ENCODE data around the gene NDUFA11.

NDUFA11 gene

GRCh38 chr19:5933391-5934068, 29.9 kb upstream of the NDUFA11 start:
- POLR2A ChIA-PET = no interaction called here
- DNase-seq (ENCODE audit: extremely low spot score) = no peak
- CTCF ChIA-PET = interaction anchor here (1.1 to 1.7 kb wide), 2 partner anchors 15 to 34 kb away, joined by 3 to 5 read pairs; no protein-coding TSS in a partner anchor
- no peak for TF ChIP-seq CTCF (IDR thresholded peaks at IDR 0.05; ENCODE audit: control extremely low read depth, extremely low read depth, low read depth, missing control alignments)

- no peak for DNase-seq (ENCODE audit: extremely low spot score)
- POLR2A ChIA-PET = no interaction called here
- TF ChIP-seq CTCF (IDR thresholded peaks at IDR 0.05; ENCODE audit: control extremely low read depth, extremely low read depth, low read depth, missing control alignments) = no peak
- CTCF ChIA-PET = no interaction called here
Observed at GRCh38 chr19:5932609-5933262, 29.1 kb upstream of the NDUFA11 start.

GRCh38 chr19:5932146-5932545, 28.6 kb upstream of the NDUFA11 start:
- POLR2A ChIA-PET = no interaction called here

GRCh38 chr19:5931251-5931650, 27.7 kb upstream of the NDUFA11 start:
- TF ChIP-seq CTCF (IDR thresholded peaks at IDR 0.05; ENCODE audit: control extremely low read depth, extremely low read depth, low read depth, missing control alignments) = no peak
- POLR2A ChIA-PET = no interaction called here
- CTCF ChIA-PET = no interaction called here
- no peak for DNase-seq (ENCODE audit: extremely low spot score)

More at GRCh38 chr19:5932146-5932545, 28.6 kb upstream of the NDUFA11 start:
- DNase-seq (ENCODE audit: extremely low spot score) = no peak
- CTCF ChIA-PET = no interaction called here
- no peak for TF ChIP-seq CTCF (IDR thresholded peaks at IDR 0.05; ENCODE audit: control extremely low read depth, extremely low read depth, low read depth, missing control alignments)

- ChIA-PET CTCF (interaction anchor here (1.3 kb wide), 1 partner anchor 25 kb away, joined by 4 read pairs; the partner anchor contains the start of gene VMAC), POLR2A (no interaction called here)
- no peak for TF ChIP-seq CTCF (IDR thresholded peaks at IDR 0.05; ENCODE audit: control extremely low read depth, extremely low read depth, low read depth, missing control alignments)
- no peak for DNase-seq (ENCODE audit: extremely low spot score)
Observed at GRCh38 chr19:5929625-5930024, 26.0 kb upstream of the NDUFA11 start.

GRCh38 chr19:5929179-5929578, 25.6 kb upstream of the NDUFA11 start:
- CTCF ChIA-PET = interaction anchor here (1.3 kb wide), 1 partner anchor 25 kb away, joined by 4 read pairs; the partner anchor contains the start of gene VMAC
- POLR2A ChIA-PET = no interaction called here
- TF ChIP-seq CTCF (IDR thresholded peaks at IDR 0.05; ENCODE audit: control extremely low read depth, extremely low read depth, low read depth, missing control alignments) = no peak
- no peak for DNase-seq (ENCODE audit: extremely low spot score)

Measured in GM10248 (cell line).